ENCODE results near the gene ZC3H12D. TPM values are rescaled to one million over a fixed set of nuclear protein-coding genes. Genes with fewer than 3 reads are reported as not detected.

The ZC3H12D gene
- total RNA-seq, 1 donor from 2014 or later: 0.25 TPM

DNA sequence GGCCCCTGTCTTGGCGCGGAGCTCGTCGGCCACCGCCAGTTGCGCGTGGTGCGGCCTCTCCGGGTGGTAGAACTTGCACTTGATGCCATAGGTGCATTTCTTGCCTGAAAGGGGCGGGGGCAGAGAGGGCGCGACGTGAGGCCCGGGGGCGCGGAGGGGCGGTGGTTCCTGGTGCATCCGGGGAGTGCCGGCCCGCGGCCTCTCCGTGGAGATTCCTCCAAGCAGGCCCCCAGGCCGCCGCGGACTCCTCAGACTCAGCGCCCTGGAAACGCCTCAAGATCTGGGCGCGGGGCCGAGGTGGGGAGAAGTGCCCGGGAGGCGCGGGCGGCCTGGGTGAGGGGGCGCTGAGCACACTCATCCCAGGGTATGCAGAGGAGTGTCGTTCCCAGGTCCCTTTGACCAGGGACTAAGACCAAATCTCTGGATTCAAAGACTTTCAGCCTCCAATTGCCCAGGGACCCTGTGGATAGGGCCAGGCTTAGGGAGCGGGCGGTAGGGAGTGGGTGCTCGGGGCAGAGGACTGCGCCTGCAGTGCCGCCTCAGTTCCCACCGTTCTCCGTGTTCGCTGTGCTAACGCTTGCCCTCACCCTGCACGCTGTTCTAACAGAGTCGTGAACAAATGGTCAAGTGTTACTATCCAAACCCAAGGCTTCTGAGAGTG, 33.3 kb downstream of the ZC3H12D start:
- Histone ChIP-seq H3K36me3 (no peaks in the 10 kb centered on the region), H3K4me3 (peak overlapping the region; percentile 69), H3K9me3 (replicated peaks) (no peaks in the 10 kb centered on the region), H3K4me1 (peaks cover 61% of the 10 kb centered on the region), H3K27me3 (ENCODE audit: low read depth) (peaks cover 49% of the 10 kb centered on the region), H3K27ac (replicated peaks) (peak overlapping the region; percentile 6)
- no peak for TF ChIP-seq CTCF (IDR thresholded peaks at IDR 0.05; ENCODE audit: borderline replicate concordance)
- intact Hi-C loops (cut with micrococcal nuclease): loop anchor here (5.0 kb wide), 1 partner anchor 66 kb away; no protein-coding TSS in a partner anchor
- DNase-seq: peak; percentile 36

GRCh38 chr6:149450679-149451375, 34.0 kb downstream of the ZC3H12D start:
- H3K27ac ChIP-seq (replicated peaks): peak overlapping the region; percentile 6
- H3K4me3 ChIP-seq: peak overlapping the region; percentile 69
- TF ChIP-seq CTCF (IDR thresholded peaks at IDR 0.05; ENCODE audit: borderline replicate concordance): no peak
- H3K27me3 ChIP-seq (ENCODE audit: low read depth): peaks cover 54% of the 10 kb centered on the region
- DNase-seq: peak; percentile 38
- no peaks in the 10 kb centered on the region for H3K9me3 ChIP-seq (replicated peaks)
- H3K36me3 ChIP-seq: no peaks in the 10 kb centered on the region
- intact Hi-C loops (cut with micrococcal nuclease): loop anchor here (5.0 kb wide), 1 partner anchor 66 kb away; no protein-coding TSS in a partner anchor
- peaks cover 57% of the 10 kb centered on the region for H3K4me1 ChIP-seq

- DNase-seq: no peak
- no peak for TF ChIP-seq CTCF (IDR thresholded peaks at IDR 0.05; ENCODE audit: borderline replicate concordance)
- peaks cover 59% of the 10 kb centered on the region for H3K27me3 ChIP-seq (ENCODE audit: low read depth)
- no peak overlapping the region for H3K27ac ChIP-seq (replicated peaks)
- intact Hi-C loops (cut with micrococcal nuclease): loop anchor here (5.0 kb wide), 1 partner anchor 67 kb away; no protein-coding TSS in a partner anchor
- peaks cover 51% of the 10 kb centered on the region for H3K4me1 ChIP-seq
- H3K4me3 ChIP-seq: peak overlapping the region; percentile 69
- H3K36me3 ChIP-seq: no peaks in the 10 kb centered on the region
- no peaks in the 10 kb centered on the region for H3K9me3 ChIP-seq (replicated peaks)
Observed at GRCh38 chr6:149449831-149450678, 34.8 kb downstream of the ZC3H12D start.

DNA sequence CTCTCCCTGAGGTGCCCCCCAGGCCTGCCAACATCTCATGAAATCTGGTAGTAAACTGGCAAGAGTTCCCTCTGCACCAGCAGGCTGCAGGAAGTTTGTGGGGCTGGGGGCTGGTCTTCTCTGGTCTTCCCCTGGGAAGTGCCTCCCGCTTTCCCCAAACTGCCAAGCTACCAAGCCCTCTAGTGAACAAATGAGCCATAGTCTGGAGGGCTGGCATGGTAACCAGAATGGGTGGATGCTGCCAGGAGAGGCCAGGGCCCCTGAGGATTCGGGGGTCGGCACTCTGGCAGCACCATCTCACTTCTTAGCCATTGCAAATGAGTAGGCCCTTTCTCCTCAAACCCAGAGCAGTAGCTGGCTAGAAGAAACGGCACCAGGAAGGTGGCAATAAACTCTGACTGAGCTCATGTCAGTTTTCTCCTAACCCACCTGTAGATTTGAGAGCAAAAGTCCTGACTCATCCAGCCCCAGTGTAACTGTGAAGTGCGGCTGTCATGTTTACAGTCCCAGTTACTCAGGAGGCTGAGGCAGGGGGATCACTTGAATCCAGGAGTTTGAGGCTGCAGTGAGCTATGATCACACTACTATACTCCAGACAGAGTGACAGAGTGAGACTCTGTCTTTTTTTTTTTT, 35.9 kb downstream of the ZC3H12D start:
- intact Hi-C loops (cut with micrococcal nuclease): no loop called here
- H3K27me3 ChIP-seq (ENCODE audit: low read depth): peaks cover 59% of the 10 kb centered on the region
- no peak for DNase-seq
- no peak overlapping the region for H3K27ac ChIP-seq (replicated peaks)
- no peak for TF ChIP-seq CTCF (IDR thresholded peaks at IDR 0.05; ENCODE audit: borderline replicate concordance)
- H3K4me3 ChIP-seq: no peak overlapping the region
- no peaks in the 10 kb centered on the region for H3K36me3 ChIP-seq
- H3K4me1 ChIP-seq: peaks cover 44% of the 10 kb centered on the region
- H3K9me3 ChIP-seq (replicated peaks): no peaks in the 10 kb centered on the region

Measured in left ventricle myocardium inferior (tissue), 1 donor.